SU-DHL-6 (cell line): ENCODE results near the gene DCBLD2.

ENCODE experiments used
- H2AFZ ChIP-seq: fragments of 200-600 bp; sonication (generic); 2 replicates; pipeline ENCODE4 v1.6.1; 2014; ENCODE audit warnings: low read depth, mild to moderate bottlenecking, moderate library complexity, mixed read lengths, antibody characterized with exemption, low read length; ENCODE audit not compliant: severe bottlenecking
- H3F3A ChIP-seq: fragments of 200-600 bp; shearing (Covaris generic); 2 replicates; pipeline ENCODE4 v1.6.0; 2016; ENCODE audit warnings: antibody characterized with exemption, mild to moderate bottlenecking; ENCODE audit not compliant: insufficient read depth
- H3K27ac ChIP-seq: fragments of 200-600 bp; sonication (generic); 2 replicates; pipeline ENCODE4 v1.5.1; 2016; ENCODE audit warnings: low read depth, mild to moderate bottlenecking, low read length, moderate library complexity, mixed read lengths
- H3K27me3 ChIP-seq: fragments of 200-600 bp; sonication (generic), shearing (Covaris generic); 2 replicates; pipeline ENCODE4 v1.6.0; 2014; ENCODE audit warnings: mild to moderate bottlenecking, low read length
- H3K36me3 ChIP-seq: fragments of 200-600 bp; sonication (generic); 2 replicates; pipeline ENCODE4 v1.6.1; 2014; ENCODE audit warnings: mild to moderate bottlenecking, low read length, mixed read lengths
- H3K4me2 ChIP-seq: fragments of 300-600, 200-600 bp; shearing (Covaris generic), sonication (generic); 2 replicates; pipeline ENCODE4 v1.6.0; 2014; ENCODE audit warnings: low read length, low read depth, mild to moderate bottlenecking; ENCODE audit not compliant: poor library complexity, severe bottlenecking
- H3K4me3 ChIP-seq: fragments of 200-600 bp; sonication (generic); 2 replicates; pipeline ENCODE4 v1.5.1; 2014; ENCODE audit warnings: antibody characterized with exemption, low read length, mild to moderate bottlenecking, mixed read lengths; ENCODE audit not compliant: insufficient read depth, poor library complexity, severe bottlenecking
- H3K79me2 ChIP-seq: fragments of 200-600 bp; sonication (generic); 2 replicates; pipeline ENCODE4 v1.6.1; 2014; ENCODE audit warnings: mild to moderate bottlenecking, low read length, moderate library complexity; ENCODE audit not compliant: insufficient read depth
- H3K9ac ChIP-seq: fragments of 200-600 bp; sonication (generic); 2 replicates; pipeline ENCODE4 v1.7.0; 2014; ENCODE audit warnings: mild to moderate bottlenecking, low read length
- H3K9me2 ChIP-seq: fragments of 200-600 bp; sonication (generic); replicated peaks from 2 replicates; pipeline ENCODE4 v1.6.1; 2014; ENCODE audit warnings: low read length; ENCODE audit not compliant: insufficient read depth
- H3K9me3 ChIP-seq: fragments of 200-600 bp; sonication (generic); 2 replicates; pipeline ENCODE4 v1.6.1; 2014; ENCODE audit warnings: low read length, mixed read lengths; ENCODE audit not compliant: insufficient read depth
- H4K20me1 ChIP-seq: fragments of 200-600 bp; sonication (generic); 2 replicates; pipeline ENCODE4 v1.6.1; 2014; ENCODE audit warnings: low read depth, mild to moderate bottlenecking, antibody characterized with exemption, low read length, moderate library complexity, mixed read lengths
- CTCF ChIP-seq: fragments of 200-600 bp; sonication (generic); IDR thresholded peaks from one replicate; pipeline ENCODE4 v1.5.1; 2017; ENCODE audit warnings: antibody characterized with exemption, mild to moderate bottlenecking, low read length, moderate library complexity; ENCODE audit not compliant: insufficient read depth, poor library complexity, severe bottlenecking
- EZH2phosphoT487 ChIP-seq: fragments of 200-600 bp; sonication (generic), shearing (Covaris generic); conservative IDR thresholded peaks from 2 replicates; pipeline ENCODE4 v1.6.1; 2018; ENCODE audit warnings: mild to moderate bottlenecking, antibody characterized with exemption, low read length, moderate library complexity, mixed read lengths

DCBLD2 gene

DNA sequence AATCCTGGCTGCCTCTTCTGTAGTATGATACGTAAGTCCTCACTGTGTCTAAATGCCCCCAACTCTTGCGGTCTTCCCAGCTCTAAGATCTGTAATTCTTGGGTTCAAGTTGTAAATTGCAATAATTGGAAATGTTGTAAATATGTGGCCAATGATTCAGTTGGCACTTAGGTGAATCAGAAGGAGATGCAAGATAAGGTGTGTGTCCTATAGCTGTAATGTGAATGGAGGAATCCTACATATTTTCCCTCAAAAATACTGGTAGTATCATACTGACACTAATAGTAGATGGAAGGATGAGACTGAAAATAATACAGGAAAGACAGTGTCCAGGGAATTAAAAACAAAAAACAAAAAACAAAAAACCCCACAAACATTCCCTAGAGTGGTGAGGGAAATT is 141.9 kb downstream of the DCBLD2 start:
- Histone ChIP-seq H3K27ac (no peak overlapping the region), H3K9ac (no peak overlapping the region), H3K9me3 (no peaks in the 10 kb centered on the region), H3K4me3 (no peak overlapping the region), H3K4me2 (no peak overlapping the region), H3K9me2 (no peaks in the 10 kb centered on the region), H3K79me2 (no peaks in the 10 kb centered on the region), H4K20me1 (no peaks in the 10 kb centered on the region), H2AFZ (no peak overlapping the region), H3K36me3 (no peaks in the 10 kb centered on the region), H3K27me3 (no peaks in the 10 kb centered on the region), H3F3A (no peaks in the 10 kb centered on the region)
- TF ChIP-seq EZH2phosphoT487 (no peak), CTCF (no peak)

GRCh38 chr3:98755601-98756000 is 145.9 kb downstream of the DCBLD2 start:
- H3F3A ChIP-seq, result no peaks in the 10 kb centered on the region
- H3K9me2 ChIP-seq, result no peaks in the 10 kb centered on the region
- no peaks in the 10 kb centered on the region for H3K36me3 ChIP-seq
- no peak for TF ChIP-seq EZH2phosphoT487
- TF ChIP-seq CTCF, result no peak
- H3K27me3 ChIP-seq, result no peaks in the 10 kb centered on the region
- H3K4me3 ChIP-seq, result no peak overlapping the region
- no peaks in the 10 kb centered on the region for H3K79me2 ChIP-seq
- H3K9ac ChIP-seq, result no peak overlapping the region
- no peaks in the 10 kb centered on the region for H4K20me1 ChIP-seq
- no peak overlapping the region for H2AFZ ChIP-seq
- H3K9me3 ChIP-seq, result no peaks in the 10 kb centered on the region
- H3K4me2 ChIP-seq, result no peak overlapping the region
- no peak overlapping the region for H3K27ac ChIP-seq

DNA sequence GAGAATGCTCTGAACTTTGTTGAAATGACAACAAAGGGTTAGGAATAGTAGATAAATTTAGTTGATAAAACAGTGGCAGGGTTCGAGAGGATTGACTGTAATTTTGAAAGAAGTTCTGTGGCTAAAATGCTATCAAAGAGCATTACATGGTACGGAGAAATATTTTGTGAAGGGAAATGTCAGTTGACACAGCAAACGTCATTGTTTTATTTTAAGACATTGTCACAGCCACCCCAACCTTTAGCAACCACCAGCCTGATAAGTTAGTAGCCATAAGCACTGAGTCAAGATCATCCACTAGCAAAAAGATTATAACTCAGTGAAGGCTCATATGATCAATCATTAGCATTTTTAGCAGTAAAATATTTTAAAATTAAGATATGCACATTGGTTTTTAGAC is 147.0 kb downstream of the DCBLD2 start:
- Histone ChIP-seq H3K9ac (no peak overlapping the region), H3K4me2 (no peak overlapping the region), H3K9me2 (no peaks in the 10 kb centered on the region), H3K36me3 (no peaks in the 10 kb centered on the region), H3K27me3 (no peaks in the 10 kb centered on the region), H3K4me3 (no peak overlapping the region), H3K9me3 (no peaks in the 10 kb centered on the region), H3K27ac (no peak overlapping the region), H2AFZ (no peak overlapping the region), H4K20me1 (no peaks in the 10 kb centered on the region), H3K79me2 (no peaks in the 10 kb centered on the region), H3F3A (no peaks in the 10 kb centered on the region)
- no peak for TF ChIP-seq EZH2phosphoT487
- no peak for TF ChIP-seq CTCF
